Measurements from ENCODE around the gene PLCD3. TPM values are rescaled to one million over a fixed set of nuclear protein-coding genes. Genes with fewer than 3 reads are reported as not detected.

Gene PLCD3
- total RNA-seq, 1 donor from 2014 or later, result 2.9 TPM

- intact Hi-C loops (cut with micrococcal nuclease), result no loop called here
Observed at GRCh38 chr17:45104029-45104428, 28.3 kb downstream of the PLCD3 start.

GRCh38 chr17:45103269-45103795, 29.0 kb downstream of the PLCD3 start:
- intact Hi-C loops (cut with micrococcal nuclease), result no loop called here

GRCh38 chr17:45102856-45103255, 29.5 kb downstream of the PLCD3 start:
- intact Hi-C loops (cut with micrococcal nuclease), result no loop called here

- intact Hi-C loops (cut with micrococcal nuclease), result no loop called here
Observed at GRCh38 chr17:45101883-45102811, 30.2 kb downstream of the PLCD3 start.

GRCh38 chr17:45101546-45101882, 30.8 kb downstream of the PLCD3 start:
- intact Hi-C loops (cut with micrococcal nuclease), result no loop called here

GRCh38 chr17:45098869-45099616, 33.3 kb downstream of the PLCD3 start:
- intact Hi-C loops (cut with micrococcal nuclease), result loop anchor here (1.0 to 2.0 kb wide), 6 partner anchors 34 to 324 kb away; partner anchors contain the start of genes DCAKD and PLCD3

GRCh38 chr17:45098081-45098868, 34.0 kb downstream of the PLCD3 start:
- intact Hi-C loops (cut with micrococcal nuclease), result loop anchor here (1.0 to 2.0 kb wide), 3 partner anchors 35 to 178 kb away; partner anchors contain the start of gene PLCD3

- intact Hi-C loops (cut with micrococcal nuclease), result no loop called here
Observed at GRCh38 chr17:45096926-45097325, 35.4 kb downstream of the PLCD3 start.

- intact Hi-C loops (cut with micrococcal nuclease), result no loop called here
Observed at GRCh38 chr17:45096141-45096540, 36.2 kb downstream of the PLCD3 start.

GRCh38 chr17:45093444-45094110, 38.7 kb downstream of the PLCD3 start:
- intact Hi-C loops (cut with micrococcal nuclease), result no loop called here

GRCh38 chr17:45092911-45093430, 39.3 kb downstream of the PLCD3 start:
- intact Hi-C loops (cut with micrococcal nuclease), result no loop called here

GRCh38 chr17:45091778-45092425, 40.4 kb downstream of the PLCD3 start:
- intact Hi-C loops (cut with micrococcal nuclease), result no loop called here

GRCh38 chr17:45090711-45091110, 41.6 kb downstream of the PLCD3 start:
- intact Hi-C loops (cut with micrococcal nuclease), result no loop called here

GRCh38 chr17:45088741-45089140, 43.6 kb downstream of the PLCD3 start:
- intact Hi-C loops (cut with micrococcal nuclease), result no loop called here

- intact Hi-C loops (cut with micrococcal nuclease), result no loop called here
Observed at GRCh38 chr17:45087978-45088377, 44.3 kb downstream of the PLCD3 start.

- intact Hi-C loops (cut with micrococcal nuclease), result no loop called here
Observed at GRCh38 chr17:45087504-45087975, 44.8 kb downstream of the PLCD3 start.

GRCh38 chr17:45086865-45087503, 45.3 kb downstream of the PLCD3 start:
- intact Hi-C loops (cut with micrococcal nuclease), result no loop called here

GRCh38 chr17:45086391-45086790, 45.9 kb downstream of the PLCD3 start:
- intact Hi-C loops (cut with micrococcal nuclease), result no loop called here

- intact Hi-C loops (cut with micrococcal nuclease), result no loop called here
Observed at GRCh38 chr17:45081047-45081703, 51.1 kb downstream of the PLCD3 start.
